HG03457 (cell line): ENCODE measurements around the gene ANKS1B.

Experiments
- ATAC-seq: cut with Tn5 transposase; IDR thresholded peaks from one replicate; pipeline ENCODE4 v1.9.1; 2021; ENCODE audit warnings: moderate number of reproducible peaks; ENCODE audit not compliant: unreplicated experiment

The ANKS1B gene

GRCh38 chr12:99092100-99092851 is 892.5 kb downstream of the ANKS1B start:
- no peak for ATAC-seq

- no peak for ATAC-seq
These were observed 897.5 kb downstream of the ANKS1B start for GRCh38 chr12:99087278-99087677.

GRCh38 chr12:99079811-99080210 is 904.9 kb downstream of the ANKS1B start:
- no peak for ATAC-seq

GRCh38 chr12:99068993-99069747 is 915.6 kb downstream of the ANKS1B start:
- ATAC-seq: no peak

- no peak for ATAC-seq
These were observed 917.5 kb downstream of the ANKS1B start for GRCh38 chr12:99067171-99067785.

GRCh38 chr12:99066726-99067125 is 918.0 kb downstream of the ANKS1B start:
- ATAC-seq: no peak

- ATAC-seq: no peak
These were observed 921.6 kb downstream of the ANKS1B start for GRCh38 chr12:99063182-99063581.

GRCh38 chr12:99059824-99060511 is 924.8 kb downstream of the ANKS1B start:
- no peak for ATAC-seq

- no peak for ATAC-seq
These were observed 927.1 kb downstream of the ANKS1B start for GRCh38 chr12:99057670-99058069.

GRCh38 chr12:99056186-99056585 is 928.5 kb downstream of the ANKS1B start:
- ATAC-seq: no peak

- ATAC-seq: no peak
These were observed 929.4 kb downstream of the ANKS1B start for GRCh38 chr12:99055299-99055698.

- no peak for ATAC-seq
These were observed 930.1 kb downstream of the ANKS1B start for GRCh38 chr12:99054601-99055128.

- ATAC-seq: no peak
These were observed 930.9 kb downstream of the ANKS1B start for GRCh38 chr12:99053616-99054362.

- ATAC-seq: no peak
These were observed 935.0 kb downstream of the ANKS1B start for GRCh38 chr12:99049774-99050173.

- ATAC-seq: no peak
These were observed 939.6 kb downstream of the ANKS1B start for GRCh38 chr12:99045158-99045557.

- ATAC-seq: no peak
These were observed 941.3 kb downstream of the ANKS1B start for GRCh38 chr12:99043319-99043914.

GRCh38 chr12:99042226-99042625 is 942.5 kb downstream of the ANKS1B start:
- ATAC-seq: no peak

GRCh38 chr12:99039367-99040120 is 945.2 kb downstream of the ANKS1B start:
- ATAC-seq: no peak

GRCh38 chr12:99036566-99036965 is 948.2 kb downstream of the ANKS1B start:
- no peak for ATAC-seq
